HG03442 (cell line): ENCODE results near the gene PTGFRN.
"Not testable (repeated sequence)": the region's sequence is repeated elsewhere in the genome, so short reads cannot be mapped to it uniquely, and the experiment has no call there.

Experiments used
- ATAC-seq: cut with Tn5 transposase; IDR thresholded peaks from one replicate; pipeline ENCODE4 v1.9.1; 2021; ENCODE audit warnings: mild to moderate bottlenecking, moderate library complexity; ENCODE audit not compliant: unreplicated experiment

PTGFRN gene

DNA sequence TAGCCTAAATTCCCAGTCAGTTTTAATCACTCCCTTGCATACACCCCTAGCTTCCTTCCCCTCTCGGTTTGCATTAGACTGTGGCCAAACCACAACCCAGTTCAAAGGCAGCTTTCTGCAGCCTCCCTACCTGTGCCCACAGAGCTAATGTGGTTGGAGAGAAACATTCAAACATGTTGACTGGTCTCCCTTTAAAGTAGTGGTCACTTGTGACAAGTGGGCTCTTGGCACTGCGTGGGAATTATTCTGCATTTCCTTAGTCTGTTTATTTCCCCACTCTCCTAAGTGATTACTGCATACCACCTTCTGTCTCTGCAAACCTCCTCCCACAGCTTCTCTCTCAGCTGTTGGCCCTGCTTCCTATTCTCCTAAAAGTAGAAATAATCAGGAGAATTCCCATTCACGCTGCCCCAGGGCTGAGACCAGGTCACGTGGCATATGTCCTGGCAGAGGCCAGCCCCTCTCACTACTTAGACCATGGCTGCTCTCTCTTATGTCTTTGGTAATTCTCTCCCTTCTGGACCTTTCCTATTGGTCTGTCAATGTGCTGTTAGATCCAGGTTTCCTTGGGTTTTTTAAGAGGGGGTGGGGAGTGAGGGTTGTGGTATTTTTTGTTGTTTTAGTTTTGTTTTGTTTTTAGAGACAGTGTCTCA lies 53.4 kb downstream of the PTGFRN start:
- ATAC-seq: peak; percentile 73

DNA sequence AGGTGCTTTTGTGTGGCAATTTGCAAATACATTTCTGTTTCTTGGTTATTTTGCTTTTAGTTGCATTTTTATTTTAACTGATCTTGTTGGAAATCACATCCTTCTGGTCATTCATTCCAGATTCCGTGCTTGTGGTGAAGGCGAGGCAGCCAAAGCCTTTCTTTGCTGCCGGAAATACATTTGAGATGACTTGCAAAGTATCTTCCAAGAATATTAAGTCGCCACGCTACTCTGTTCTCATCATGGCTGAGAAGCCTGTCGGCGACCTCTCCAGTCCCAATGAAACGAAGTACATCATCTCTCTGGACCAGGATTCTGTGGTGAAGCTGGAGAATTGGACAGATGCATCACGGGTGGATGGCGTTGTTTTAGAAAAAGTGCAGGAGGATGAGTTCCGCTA lies 57.1 kb downstream of the PTGFRN start:
- no peak for ATAC-seq

DNA sequence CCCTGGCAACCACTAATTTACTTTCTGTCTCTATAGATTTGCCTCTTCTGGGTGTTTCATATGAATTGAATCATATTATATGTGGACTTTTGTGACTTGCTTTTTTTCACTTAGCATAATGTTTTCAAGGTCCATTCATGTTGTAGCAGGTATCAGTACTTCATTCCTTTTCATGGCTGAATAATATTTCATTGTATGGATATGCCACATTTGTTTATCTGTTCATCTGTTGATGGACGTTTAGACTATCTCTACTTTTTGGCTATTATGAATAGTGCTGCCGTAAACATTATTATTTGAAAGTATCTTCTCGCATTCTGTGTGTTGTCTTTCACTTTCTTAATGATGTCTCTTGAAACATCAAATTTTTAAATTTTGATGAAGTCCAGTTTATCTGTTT lies 59.0 kb downstream of the PTGFRN start:
- ATAC-seq: no peak

DNA sequence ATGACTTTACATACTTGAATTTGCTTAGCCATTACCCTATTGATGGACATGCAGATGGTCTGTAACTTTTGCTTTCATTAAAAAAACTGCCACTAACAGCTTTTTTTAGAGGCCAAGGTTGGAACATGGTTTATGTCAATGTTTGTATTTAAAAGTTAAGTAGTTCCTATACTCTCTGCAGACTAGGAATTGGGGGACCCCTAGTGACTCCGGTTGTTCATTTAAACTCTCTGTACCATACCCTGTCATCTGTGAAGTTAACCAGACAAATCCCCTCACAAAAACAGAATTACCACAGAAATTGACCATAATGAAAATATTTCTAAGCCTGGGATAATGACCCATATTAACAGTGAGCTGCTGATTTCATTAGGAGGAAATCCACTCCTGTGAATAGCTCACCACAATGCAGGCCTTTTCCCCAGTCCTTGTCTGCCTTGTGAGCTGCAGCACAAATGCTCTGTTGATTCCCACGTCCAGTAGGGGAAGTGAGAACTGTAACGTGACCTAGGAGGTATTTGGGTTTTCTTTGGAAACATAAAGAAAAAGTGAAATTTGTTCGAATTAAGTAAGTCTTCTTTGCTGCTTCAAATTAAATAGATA lies 61.6 kb downstream of the PTGFRN start:
- ATAC-seq: no peak

DNA sequence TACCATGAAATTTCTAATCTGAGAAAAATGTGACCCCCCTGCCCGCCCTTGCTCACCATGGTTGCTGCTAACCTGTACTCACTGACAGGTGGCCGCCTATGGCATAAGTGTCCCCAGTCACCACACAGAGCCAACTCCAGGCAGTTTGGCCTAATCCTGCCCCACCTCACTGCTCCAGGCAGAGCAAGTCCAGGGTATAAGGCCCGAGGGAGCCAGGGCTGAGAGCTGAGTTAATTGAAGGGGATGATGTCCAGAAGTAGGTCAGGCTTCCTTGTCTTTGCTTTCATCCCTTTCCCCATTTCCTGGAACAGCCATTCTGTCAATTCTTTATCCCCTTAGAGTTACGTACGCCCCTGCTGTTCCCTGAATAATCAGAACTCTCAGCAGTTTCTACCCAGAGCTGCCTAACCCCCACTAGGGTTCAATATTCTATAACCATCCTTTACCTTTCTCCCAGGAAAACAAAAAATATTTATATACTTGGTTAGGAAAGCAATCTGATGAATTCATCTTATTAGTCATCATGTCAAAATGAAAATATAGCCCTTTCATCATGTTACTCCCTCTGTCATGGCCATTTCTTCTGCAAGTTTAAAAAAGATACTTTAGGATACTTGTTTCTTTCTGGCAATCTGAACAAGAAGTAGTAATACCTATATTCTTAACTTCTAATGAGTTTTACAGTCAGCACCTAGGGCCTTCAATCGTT lies 62.4 kb downstream of the PTGFRN start:
- no peak for ATAC-seq

DNA sequence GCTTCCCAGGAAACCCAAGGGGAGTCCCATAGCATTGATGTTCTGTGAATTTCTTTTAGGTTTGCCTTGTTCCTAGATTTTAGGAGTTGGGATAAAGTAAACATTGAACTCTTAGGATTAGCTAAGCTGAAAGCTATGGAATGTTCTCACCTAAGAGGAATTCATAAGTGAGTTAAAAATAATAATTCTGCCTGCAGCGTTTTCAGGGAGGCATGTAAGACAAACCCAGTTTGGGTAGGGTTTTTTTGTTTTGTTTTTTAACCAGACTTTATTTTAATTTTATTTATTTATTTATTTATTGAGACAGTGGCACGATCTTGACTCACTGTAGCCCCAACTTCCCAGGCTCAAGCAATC lies 62.9 kb downstream of the PTGFRN start:
- ATAC-seq: no peak

DNA sequence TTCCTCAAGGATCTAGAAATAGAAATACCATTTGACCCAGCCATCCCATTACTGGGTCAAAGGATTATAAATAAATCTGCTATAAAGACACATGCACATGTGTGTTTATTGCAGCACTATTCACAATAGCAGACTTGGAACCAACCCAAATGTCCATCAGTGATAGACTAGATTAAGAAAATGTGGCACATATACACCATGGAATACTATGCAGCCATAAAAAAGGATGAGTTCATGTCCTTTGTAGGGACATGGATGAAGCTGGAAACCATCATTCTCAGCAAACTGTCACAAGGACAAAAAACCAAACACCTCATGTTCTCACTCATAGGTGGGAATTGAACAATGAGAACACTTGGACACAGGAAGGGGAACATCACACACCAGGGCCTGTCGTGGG lies 70.6 kb downstream of the PTGFRN start:
- not testable (repeated sequence) for ATAC-seq

DNA sequence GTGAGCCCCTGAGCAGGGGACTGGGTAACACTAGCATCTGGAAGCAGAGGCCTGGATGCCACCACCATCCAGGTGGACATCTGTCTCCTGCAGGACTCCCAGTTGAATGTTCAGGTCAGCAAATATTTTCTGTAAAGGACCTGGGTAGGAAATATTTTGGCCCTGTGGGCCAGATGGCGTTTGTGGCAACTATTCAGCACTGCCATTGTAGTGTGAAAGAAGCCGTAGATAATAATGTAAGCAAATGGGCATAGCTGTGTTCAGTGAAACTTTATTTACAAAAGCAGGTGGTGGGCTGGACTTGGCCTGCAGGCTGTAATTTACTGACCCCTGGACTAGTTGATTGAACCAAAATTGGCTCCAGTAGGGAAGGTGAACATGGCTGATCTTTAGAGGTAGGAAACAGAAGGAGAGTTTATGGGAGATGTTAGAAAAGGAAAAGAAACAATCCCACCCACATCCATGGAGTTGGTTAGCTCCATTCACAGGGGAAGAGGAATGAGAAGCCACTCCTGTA lies 71.9 kb downstream of the PTGFRN start:
- ATAC-seq: no peak

DNA sequence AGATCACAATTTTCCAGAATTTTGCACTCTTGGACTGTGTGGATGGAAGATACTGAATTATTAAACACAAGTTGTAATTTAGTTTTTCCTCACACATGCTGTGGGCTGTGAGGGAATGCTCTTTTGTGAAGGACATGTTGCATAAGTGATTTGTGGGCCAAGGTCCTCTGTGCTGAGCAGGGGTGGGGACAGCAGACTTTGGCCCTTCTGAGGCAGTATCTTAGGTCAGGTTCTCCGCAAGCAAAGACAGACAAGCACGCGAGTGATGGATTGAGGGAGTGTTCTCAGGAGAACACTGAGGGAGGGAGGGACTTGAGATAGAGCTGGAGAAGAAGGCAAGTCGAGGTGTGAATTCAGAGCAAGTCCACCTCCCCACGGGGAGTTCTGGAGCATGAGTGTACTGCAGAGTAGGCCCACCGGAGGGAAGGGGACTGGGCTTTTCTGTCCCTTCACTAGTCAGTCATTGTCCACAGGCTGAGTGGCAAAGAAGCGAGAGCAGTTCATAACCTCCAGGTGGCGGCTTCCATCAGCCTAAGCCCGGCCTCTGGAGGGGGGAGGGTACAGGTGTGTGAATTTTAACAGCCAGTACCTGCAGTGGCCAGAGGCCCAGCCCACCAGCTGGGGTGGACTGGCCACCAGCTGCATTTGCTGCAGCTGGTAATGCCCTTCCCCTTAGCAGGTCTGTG lies 72.7 kb downstream of the PTGFRN start:
- ATAC-seq: no peak

DNA sequence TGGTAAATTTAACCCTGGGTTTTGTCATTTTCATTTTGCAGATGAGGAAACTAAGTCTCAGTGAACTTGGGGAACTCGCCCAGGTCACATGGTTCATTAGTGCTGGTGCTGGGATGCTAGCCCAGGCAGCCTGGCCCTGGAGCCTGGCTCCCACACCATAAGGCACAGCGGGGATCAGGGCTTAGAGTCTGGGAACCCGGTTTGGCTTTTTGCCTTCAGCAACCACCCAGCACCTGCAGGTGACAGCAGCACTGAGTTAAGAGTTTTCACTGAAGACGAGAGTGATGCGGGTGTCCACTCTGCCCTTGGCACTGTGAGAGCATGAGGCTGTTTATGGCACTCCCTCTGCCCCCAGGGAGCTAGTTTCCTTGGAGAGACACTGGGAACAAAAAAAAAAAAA lies 73.4 kb downstream of the PTGFRN start:
- ATAC-seq: no peak

DNA sequence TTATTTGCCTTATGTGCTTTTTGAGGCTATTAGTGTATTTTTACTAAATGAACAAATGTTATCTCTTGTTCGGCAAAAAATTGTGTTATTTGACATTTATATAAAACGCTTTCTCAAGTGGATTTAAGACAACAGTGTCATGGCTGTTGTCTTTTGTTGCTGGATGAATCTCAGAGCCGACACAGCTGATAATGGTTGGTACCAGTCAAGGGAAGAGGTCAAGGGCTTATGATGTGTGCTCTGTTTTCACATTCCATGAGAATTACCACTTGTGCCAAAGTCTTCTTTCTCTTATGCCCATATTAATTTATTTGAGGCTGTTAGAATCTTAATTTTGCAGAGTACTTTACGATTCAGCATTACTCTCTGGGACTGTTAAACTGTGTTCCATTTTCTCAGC lies 74.0 kb downstream of the PTGFRN start:
- no peak for ATAC-seq

DNA sequence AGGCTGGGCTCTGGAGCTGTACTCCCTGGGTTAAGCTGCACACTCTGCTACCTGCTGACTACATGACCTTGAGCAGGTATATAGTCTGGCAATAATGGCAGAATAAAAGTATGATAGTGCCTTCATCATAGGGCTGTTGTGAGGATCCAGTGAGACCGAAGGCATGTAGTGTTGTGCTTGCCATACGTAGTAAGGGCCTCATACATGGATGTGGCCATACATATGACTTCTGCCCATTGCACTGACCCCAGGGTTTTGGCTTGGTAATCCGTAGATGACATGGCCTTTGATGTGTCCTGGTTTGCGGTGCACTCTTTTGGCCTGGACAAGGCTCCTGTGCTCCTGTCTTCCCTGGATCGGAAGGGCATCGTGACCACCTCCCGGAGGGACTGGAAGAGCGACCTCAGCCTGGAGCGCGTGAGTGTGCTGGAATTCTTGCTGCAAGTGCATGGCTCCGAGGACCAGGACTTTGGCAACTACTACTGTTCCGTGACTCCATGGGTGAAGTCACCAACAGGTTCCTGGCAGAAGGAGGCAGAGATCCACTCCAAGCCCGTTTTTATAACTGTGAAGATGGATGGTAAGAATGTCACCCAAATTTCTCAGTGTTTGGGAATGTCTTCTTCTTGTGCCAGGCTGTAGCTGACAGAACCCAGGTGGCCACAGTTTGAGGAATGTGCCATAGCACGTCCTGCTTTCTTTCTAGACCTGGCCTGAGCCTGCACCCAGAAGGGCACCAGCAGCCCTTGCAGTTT lies 74.9 kb downstream of the PTGFRN start:
- ATAC-seq: no peak

DNA sequence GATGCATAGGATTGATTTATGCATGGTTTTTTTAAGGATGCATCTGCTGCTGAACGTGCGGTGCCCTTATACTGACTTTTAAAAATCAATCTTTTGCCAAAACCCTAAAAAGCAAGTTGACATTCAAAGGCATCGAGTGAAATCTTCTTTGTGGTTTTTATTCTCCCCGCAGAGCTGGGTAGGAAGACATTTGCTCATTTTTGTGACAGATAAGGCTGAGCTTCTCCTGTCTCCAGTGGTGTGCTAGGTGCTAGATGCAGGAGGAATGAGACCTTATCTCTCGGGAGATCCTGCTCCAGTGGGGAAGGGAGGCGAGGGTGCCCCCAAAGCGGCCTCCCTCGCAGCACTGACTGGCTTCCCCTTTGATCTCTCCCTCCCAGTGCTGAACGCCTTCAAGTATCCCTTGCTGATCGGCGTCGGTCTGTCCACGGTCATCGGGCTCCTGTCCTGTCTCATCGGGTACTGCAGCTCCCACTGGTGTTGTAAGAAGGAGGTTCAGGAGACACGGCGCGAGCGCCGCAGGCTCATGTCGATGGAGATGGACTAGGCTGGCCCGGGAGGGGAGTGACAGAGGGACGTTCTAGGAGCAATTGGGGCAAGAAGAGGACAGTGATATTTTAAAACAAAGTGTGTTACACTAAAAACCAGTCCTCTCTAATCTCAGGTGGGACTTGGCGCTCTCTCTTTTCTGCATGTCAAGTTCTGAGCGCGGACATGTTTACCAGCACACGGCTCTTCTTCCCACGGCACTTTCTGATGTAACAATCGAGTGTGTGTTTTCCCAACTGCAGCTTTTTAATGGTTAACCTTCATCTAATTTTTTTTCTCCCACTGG lies 76.9 kb downstream of the PTGFRN start:
- ATAC-seq: no peak

DNA sequence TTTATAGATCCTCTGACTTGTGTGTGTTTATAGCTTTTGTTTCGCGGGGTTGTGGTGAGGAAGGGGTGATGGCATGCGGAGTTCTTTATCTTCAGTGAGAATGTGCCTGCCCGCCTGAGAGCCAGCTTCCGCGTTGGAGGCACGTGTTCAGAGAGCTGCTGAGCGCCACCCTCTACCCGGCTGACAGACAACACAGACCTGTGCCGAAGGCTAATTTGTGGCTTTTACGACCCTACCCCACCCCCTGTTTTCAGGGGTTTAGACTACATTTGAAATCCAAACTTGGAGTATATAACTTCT lies 77.5 kb downstream of the PTGFRN start:
- ATAC-seq: no peak

DNA sequence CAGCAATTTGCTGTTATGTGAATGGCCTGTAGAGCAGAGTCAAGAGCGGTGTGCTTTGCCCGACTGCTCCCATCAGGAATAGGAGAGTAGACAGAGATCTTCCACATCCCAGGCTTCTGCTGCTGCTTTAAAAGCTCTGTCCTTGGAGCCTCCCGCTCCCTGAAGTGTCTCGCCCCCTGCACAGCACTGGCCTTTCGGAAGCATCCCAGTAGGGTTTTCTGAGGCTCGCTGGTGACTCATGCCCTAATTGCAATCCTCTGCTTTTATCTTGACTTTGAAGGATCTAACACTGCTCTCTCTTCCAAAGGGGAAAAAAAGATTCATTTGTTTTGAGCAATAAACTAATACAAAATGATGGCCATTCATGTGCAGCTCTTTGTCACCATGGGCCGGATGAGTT lies 78.5 kb downstream of the PTGFRN start:
- ATAC-seq: no peak

DNA sequence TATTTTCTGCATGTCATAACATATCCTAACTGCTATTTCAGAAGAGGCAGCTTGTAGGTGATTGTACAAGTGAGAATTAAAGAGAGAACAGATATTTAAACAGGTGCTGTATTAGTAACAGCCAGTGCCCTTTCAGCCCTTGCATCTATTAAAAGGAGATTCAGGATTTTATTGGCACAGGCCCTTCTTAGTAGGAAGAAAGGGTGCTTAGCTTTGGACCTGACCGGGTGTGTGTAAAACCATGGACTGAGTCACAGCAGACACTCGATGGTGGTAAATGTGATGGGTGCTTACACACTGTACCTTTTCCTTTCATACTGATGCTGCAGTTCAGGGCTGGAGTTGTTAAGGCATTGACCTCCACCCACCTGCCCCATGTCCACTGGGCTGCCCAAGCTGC lies 79.2 kb downstream of the PTGFRN start:
- ATAC-seq: no peak

DNA sequence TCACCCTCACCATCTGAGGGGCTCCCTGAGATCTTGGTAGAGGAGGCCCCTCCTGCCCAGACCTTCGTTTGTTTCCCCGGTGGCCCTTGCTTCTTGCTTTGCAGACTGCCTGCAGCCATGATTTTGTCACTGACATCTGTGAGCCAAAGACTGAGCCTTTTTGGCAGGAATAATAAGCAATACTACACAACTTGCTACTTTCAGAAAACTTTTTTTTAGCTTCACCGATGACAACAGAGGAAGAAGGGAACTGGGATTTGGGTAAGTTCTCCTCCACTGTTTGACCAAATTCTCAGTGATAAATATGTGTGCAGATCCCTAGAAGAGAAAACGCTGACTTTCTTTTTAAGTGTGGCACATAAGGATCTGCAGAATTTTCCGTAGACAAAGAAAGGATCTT lies 80.1 kb downstream of the PTGFRN start:
- ATAC-seq: no peak

DNA sequence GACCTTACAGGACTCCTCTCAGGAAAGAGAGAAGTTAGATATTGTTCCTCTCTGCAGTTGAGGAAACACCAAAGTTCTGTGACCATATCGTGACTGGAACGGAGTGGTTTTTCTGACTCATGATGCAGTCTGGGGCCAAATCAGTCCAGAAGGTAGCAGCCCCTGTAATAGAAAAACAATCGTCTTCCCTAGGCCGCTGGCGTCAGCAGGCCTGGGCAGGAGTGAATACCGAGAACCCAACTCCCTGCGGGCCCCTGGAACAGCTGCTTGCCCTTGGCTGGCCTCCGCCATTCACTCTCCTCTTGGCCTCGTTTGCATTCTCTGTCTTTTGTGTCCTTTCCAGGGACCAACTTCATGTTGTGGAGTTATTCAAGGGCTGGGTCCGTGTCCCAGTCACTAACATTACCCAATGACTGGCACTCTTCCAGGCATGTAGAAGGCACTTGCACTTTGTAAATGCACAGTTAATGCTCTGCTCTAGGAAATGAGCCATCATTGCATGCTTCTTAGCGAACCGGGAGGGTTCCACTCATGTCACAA lies 81.0 kb downstream of the PTGFRN start:
- ATAC-seq: no peak

DNA sequence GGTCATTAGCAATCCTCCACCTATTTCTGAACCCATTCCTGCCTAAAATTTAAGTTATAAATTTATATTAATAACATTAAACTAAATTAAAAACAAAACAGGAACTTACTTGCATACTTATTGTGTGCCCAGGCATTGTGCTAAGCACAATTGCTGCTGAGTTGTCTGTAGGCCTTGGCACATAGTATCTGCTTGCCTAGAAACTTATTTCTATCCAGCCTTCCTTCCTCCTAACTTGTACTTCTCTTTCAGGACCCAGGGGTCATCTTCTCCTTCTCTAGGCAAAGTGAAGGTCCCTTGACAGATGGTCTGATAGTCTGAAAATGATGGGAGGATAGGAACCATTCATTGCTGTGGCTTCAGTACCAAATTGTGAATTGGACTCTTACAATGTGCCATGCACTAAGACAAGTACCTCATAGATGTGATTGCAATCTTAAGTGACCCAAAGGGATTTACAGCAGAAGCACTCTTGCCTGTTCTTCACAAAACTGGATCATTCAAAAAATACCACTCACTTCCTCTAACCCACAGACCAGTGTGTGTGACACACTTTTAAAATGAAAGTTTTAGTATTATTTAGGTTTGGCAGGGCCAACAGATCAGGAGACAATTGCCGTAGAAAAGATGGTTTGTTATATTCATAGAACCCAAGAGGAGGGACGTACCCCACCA lies 81.6 kb downstream of the PTGFRN start:
- no peak for ATAC-seq

DNA sequence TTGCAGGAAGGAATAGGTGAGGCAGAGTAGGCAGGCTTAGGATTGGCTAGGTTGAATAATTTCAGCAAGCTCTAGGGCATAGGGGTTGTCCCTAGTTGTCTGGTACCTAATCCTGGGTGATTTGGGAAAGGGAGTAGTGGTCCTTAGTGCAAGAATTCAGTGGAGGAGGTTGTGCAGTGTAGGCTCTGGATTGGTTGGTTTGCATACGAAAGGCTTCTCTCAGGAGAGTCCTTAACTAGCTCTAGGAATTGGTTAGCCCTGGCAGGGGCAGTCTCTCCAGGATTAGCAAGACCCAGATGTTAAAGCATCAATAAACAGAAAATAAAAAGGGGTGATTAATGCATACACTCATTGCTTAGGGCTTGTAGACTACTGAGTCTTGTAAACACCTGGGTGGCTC lies 82.2 kb downstream of the PTGFRN start:
- no peak for ATAC-seq
